Immature natural killer cell (primary cell): ENCODE results near the gene GLIPR2. TPM values are rescaled to one million over a fixed set of nuclear protein-coding genes. Genes with fewer than 3 reads are reported as not detected.
"Not testable (repeated sequence)": the region's sequence is repeated elsewhere in the genome, so short reads cannot be mapped to it uniquely, and the experiment has no call there.

Source experiments
- DNase-seq, 3 donors: peaks; one replicate each; pipeline ENCODE4 v3.0.0; 2022; ENCODE audit warnings: mixed read lengths in 1 of 3
- H3K27ac Mint-ChIP-seq, 6 donors: one replicate each; pipeline ENCODE4 v1.8.0; 2020; ENCODE audit warnings: mixed read lengths in 6 of 6, mild to moderate bottlenecking in 5 of 6, inconsistent platforms in 4 of 6, moderate library complexity in 3 of 6
- H3K27me3 Mint-ChIP-seq, 3 donors: one replicate each; pipeline ENCODE4 v1.8.0; 2020 to 2021; ENCODE audit warnings: low read depth in 3 of 3, mild to moderate bottlenecking in 3 of 3, mixed read lengths in 3 of 3, moderate library complexity in 3 of 3, inconsistent platforms in 1 of 3
- H3K36me3 Mint-ChIP-seq, 3 donors: one replicate each; pipeline ENCODE4 v1.8.0; 2020; ENCODE audit warnings: mixed read lengths in 3 of 3, inconsistent platforms in 2 of 3, mild to moderate bottlenecking in 2 of 3
- H3K4me1 Mint-ChIP-seq, 2 donors: one replicate each; pipeline ENCODE4 v1.8.0; 2020; ENCODE audit warnings: inconsistent platforms in 2 of 2, mild to moderate bottlenecking in 2 of 2, mixed read lengths in 2 of 2, moderate library complexity in 1 of 2
- H3K4me3 Mint-ChIP-seq, 5 donors: one replicate each; pipeline ENCODE4 v1.8.0; 2020; ENCODE audit warnings: mild to moderate bottlenecking in 5 of 5, mixed read lengths in 5 of 5, inconsistent platforms in 3 of 5, moderate library complexity in 3 of 5
- H3K9me3 Mint-ChIP-seq, 6 donors: one replicate each; pipeline ENCODE4 v1.8.0; 2020; ENCODE audit warnings: mild to moderate bottlenecking in 6 of 6, mixed read lengths in 6 of 6, inconsistent platforms in 4 of 6, moderate library complexity in 3 of 6
- polyA plus RNA-seq, 3 donors: library from polyadenylated mRNA; unstranded; fragments of 300-500 nt; fragmentation: Illumina TruSeq; gene quantifications; one replicate each; pipeline ENCODE4 v1.2.3, GENCODE V29; 2021

The GLIPR2 gene
- polyA plus RNA-seq, 3 donors from 2014 or later: 327 to 486 (median 374) TPM

DNA sequence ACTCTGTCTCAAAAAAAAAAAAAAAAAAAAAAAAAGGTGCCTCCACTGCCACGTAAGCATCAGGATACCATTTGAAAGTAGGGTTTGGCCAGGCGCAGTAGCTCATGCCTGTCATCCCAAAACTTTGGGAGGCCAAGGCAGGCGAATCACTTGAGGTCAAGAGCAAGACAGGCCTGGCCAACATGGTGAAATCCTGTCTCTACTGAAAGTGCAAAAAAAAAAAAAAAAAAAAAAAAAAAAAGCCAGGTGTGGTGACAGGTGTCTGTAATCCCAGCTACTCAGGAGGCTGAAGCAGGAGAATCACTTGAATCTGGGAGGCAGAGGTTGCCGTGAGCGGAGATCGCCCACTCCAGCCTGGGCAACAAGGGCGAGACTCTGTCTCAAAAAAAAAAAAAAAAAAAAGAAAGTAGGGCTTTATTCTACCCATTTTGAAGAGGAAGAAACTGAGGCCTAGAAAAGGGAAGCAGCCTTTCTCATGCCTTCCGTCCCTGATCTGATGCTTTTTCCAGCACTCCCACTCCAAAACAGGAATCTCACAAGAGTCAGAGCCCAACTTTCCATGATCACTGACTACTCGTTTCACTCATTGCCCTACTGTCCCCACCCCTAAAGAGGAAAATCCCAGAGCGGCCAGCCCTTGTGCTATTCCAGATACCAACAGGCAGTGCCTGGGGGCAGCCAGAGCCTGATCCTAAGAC lies 16.4 kb downstream of the GLIPR2 start:
- Mint-ChIP-seq H3K4me1 (peaks cover 66 to 68% of the 10 kb centered on the region in 2 donors), H3K27me3 (peaks cover 15 to 16% (median 15%) of the 10 kb centered on the region in 3 donors), H3K9me3 (no peaks in the 10 kb centered on the region), H3K4me3 (peak overlapping the region; percentile 48 to 89 (median 66)), H3K36me3 (peaks cover 18 to 29% (median 18%) of the 10 kb centered on the region in 3 donors), H3K27ac (peak overlapping the region; percentile 51 to 100 (median 93))
- DNase-seq: no peak

DNA sequence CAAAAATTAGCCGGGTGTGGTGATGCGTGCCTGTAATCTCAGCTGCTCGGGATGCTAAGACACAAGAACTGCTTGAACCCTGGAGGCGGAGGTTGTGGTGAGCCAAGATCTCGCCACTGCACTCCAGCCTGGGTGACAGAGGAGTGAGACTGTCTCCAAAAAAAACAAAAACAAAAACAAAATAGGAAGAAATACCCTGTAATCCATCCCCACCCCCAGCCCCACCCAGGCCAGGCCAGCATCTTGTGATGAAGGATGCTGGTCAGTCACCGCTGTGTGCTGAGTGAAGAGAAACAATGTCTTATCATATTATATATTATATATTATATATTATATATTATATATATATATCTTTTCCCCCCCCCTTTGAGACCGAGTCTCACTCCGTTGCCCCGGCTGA lies 17.2 kb downstream of the GLIPR2 start:
- Mint-ChIP-seq H3K36me3 (peaks cover 25 to 37% (median 26%) of the 10 kb centered on the region in 3 donors), H3K4me3 (peak overlapping the region in 4 of 5 donors; percentile 22 to 64 (median 50)), H3K9me3 (no peaks in the 10 kb centered on the region), H3K27me3 (peaks cover 12 to 14% (median 12%) of the 10 kb centered on the region in 3 donors), H3K4me1 (peaks cover 65% of the 10 kb centered on the region in 2 donors), H3K27ac (peak overlapping the region; percentile 51 to 100 (median 93))
- no peak for DNase-seq

- Mint-ChIP-seq H3K4me3 (peak overlapping the region in 3 of 5 donors; percentile 5 to 44 (median 8)), H3K27me3 (peaks cover 11 to 12% (median 12%) of the 10 kb centered on the region in 3 donors), H3K36me3 (peaks cover 28 to 40% (median 33%) of the 10 kb centered on the region in 3 donors), H3K4me1 (peaks cover 61 to 63% of the 10 kb centered on the region in 2 donors), H3K9me3 (no peaks in the 10 kb centered on the region), H3K27ac (peak overlapping the region in 5 of 6 donors; percentile 74 to 96 (median 86))
- DNase-seq: no peak
These were observed 17.9 kb downstream of the GLIPR2 start for GRCh38 chr9:36154331-36154952.

- Mint-ChIP-seq H3K27me3 (peaks cover 11 to 12% (median 12%) of the 10 kb centered on the region in 3 donors), H3K4me3 (no peak overlapping the region), H3K4me1 (peaks cover 50 to 53% of the 10 kb centered on the region in 2 donors), H3K36me3 (peaks cover 32 to 42% (median 38%) of the 10 kb centered on the region in 3 donors), H3K9me3 (no peaks in the 10 kb centered on the region), H3K27ac (peak overlapping the region in 1 of 6 donors; percentile 82)
- no peak for DNase-seq
These were observed 19.6 kb downstream of the GLIPR2 start for GRCh38 chr9:36156116-36156515.

DNA sequence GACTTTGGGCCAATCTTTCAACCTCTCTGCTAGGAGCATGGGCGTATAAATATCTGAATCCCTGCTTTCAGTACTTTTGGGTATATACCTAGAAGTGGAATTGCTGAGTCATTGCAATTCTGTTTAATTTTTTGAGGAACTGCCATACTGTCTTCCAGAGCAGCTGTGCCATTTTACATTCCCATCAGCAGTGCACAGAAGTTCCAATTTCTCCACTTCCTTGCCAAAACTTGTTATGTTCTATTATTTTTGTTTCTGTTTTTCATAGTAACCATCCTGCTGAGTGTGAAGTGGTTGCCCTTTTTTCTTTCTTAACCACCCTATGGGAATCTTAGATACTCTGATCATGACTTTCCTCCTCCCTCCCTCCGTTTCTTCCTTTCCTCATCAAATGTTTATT lies 21.6 kb downstream of the GLIPR2 start:
- Mint-ChIP-seq H3K4me1 (peaks cover 33 to 47% of the 10 kb centered on the region in 2 donors), H3K36me3 (peaks cover 32 to 47% (median 47%) of the 10 kb centered on the region in 3 donors), H3K9me3 (no peaks in the 10 kb centered on the region), H3K27ac (peak overlapping the region in 4 of 6 donors; percentile 3 to 21 (median 7)), H3K27me3 (peaks cover 3 to 6% (median 5%) of the 10 kb centered on the region in 3 donors), H3K4me3 (no peak overlapping the region)
- no peak for DNase-seq

DNA sequence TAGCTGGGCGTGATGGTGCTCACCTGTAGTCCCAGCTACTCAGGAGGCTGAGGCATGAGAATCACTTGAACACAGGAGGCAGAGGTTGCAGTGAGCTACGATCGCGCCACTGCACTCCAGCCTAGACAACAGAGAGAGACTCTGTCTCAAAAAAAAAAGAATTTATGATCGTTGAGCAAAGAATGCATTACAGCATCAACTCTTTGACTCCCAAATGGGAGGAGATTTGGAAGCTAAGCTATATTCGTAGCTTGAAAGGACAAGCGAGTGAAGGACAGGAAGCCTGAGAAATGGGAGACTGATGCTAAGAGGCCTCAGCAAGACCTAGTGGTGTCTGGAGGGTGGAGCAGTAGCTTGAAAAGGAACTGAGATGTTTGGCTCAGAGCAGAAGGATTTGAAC lies 22.4 kb downstream of the GLIPR2 start:
- H3K27ac Mint-ChIP-seq: peak overlapping the region in 4 of 6 donors; percentile 25 to 51 (median 38)
- DNase-seq: no peak
- peaks cover 0 to 5% (median 4%) of the 10 kb centered on the region in 3 donors for H3K27me3 Mint-ChIP-seq
- H3K4me3 Mint-ChIP-seq: no peak overlapping the region
- peaks cover 32 to 44% (median 42%) of the 10 kb centered on the region in 3 donors for H3K36me3 Mint-ChIP-seq
- H3K9me3 Mint-ChIP-seq: no peaks in the 10 kb centered on the region
- peaks cover 29 to 39% of the 10 kb centered on the region in 2 donors for H3K4me1 Mint-ChIP-seq

GRCh38 chr9:36159509-36159908 lies 23.0 kb downstream of the GLIPR2 start:
- Mint-ChIP-seq H3K27ac (peak overlapping the region in 4 of 6 donors; percentile 25 to 58 (median 40)), H3K4me1 (peaks cover 26 to 34% of the 10 kb centered on the region in 2 donors), H3K36me3 (peaks cover 26 to 40% (median 36%) of the 10 kb centered on the region in 3 donors)
- not testable (repeated sequence) for H3K27me3 Mint-ChIP-seq, H3K4me3 Mint-ChIP-seq, DNase-seq, H3K9me3 Mint-ChIP-seq

- peaks cover 23 to 40% (median 36%) of the 10 kb centered on the region in 3 donors for H3K36me3 Mint-ChIP-seq
- not testable (repeated sequence) for H3K4me3 Mint-ChIP-seq, H3K27me3 Mint-ChIP-seq, DNase-seq, H3K9me3 Mint-ChIP-seq
- H3K4me1 Mint-ChIP-seq: peaks cover 22 to 31% of the 10 kb centered on the region in 2 donors
- H3K27ac Mint-ChIP-seq: peak overlapping the region in 4 of 6 donors; percentile 2 to 81 (median 60)
These were observed 23.6 kb downstream of the GLIPR2 start for GRCh38 chr9:36160126-36160525.

DNA sequence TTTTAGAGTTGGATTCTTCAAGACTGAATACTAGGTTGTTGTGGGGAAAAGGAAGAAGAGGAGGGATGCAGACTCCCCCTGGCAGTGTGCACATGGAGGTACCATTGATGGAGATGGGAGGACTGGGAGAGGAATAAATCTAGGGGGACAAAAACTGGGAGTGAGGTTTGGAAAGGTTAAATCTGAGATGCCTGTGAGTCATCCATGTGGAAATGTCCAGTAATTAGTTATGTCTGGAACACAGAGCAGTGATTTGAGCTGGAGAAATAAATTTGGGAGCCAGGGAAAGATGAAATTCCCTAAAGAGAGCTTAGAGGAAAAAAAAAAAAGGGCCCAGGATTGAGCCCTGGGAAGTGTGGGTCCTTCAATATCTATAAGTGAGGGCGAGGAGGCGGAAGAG lies 24.7 kb downstream of the GLIPR2 start:
- no peak overlapping the region for H3K4me3 Mint-ChIP-seq
- no peaks in the 10 kb centered on the region for H3K9me3 Mint-ChIP-seq
- H3K4me1 Mint-ChIP-seq: peaks cover 30 to 35% of the 10 kb centered on the region in 2 donors
- peaks cover 23 to 40% (median 36%) of the 10 kb centered on the region in 3 donors for H3K36me3 Mint-ChIP-seq
- H3K27me3 Mint-ChIP-seq: peaks cover 0 to 6% (median 5%) of the 10 kb centered on the region in 3 donors
- H3K27ac Mint-ChIP-seq: peak overlapping the region; percentile 44 to 86 (median 62)
- no peak for DNase-seq

GRCh38 chr9:36162211-36162738 lies 25.7 kb downstream of the GLIPR2 start:
- Mint-ChIP-seq H3K4me1 (peaks cover 37 to 43% of the 10 kb centered on the region in 2 donors), H3K27me3 (peaks cover 5 to 11% (median 10%) of the 10 kb centered on the region in 3 donors), H3K27ac (peak overlapping the region in 3 of 6 donors; percentile 40 to 74 (median 61)), H3K36me3 (peaks cover 23 to 36% (median 32%) of the 10 kb centered on the region in 3 donors), H3K4me3 (no peak overlapping the region), H3K9me3 (no peaks in the 10 kb centered on the region)
- DNase-seq: no peak

DNA sequence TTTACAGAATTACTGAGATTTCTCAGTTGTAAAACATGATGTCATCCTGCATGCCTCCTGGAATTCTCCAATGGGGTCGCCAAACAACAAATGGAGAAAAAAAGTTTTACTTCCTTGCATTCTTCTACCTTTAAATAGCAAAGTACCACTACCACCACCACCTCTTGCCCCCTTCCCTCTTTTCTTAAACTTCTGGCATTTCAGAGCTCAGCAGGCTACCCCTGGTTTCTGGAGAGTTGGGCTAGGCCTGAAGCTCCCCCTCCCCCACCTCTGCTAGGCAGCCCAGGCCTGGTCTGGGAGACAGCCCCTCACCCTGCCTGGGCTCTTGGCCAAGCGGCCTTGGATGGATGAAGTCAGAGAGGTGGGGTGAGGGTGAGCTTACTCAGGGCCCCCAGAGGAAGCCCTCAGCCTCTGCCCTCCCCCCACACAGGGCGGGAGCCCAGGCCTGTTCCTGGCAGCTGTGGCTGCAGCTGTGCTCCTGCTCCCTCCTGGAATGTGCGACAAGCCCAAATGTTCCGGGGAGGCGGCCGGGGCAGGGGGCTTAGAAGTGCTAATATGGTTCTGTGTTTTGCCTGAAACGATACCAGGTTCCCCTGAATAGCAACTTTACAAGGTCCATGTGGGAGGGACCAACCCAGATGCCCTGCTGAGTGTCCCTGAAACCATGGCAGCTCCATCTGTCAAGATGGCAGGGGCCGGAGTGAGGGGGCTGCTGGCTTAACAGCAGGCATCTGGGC lies 26.7 kb downstream of the GLIPR2 start:
- Mint-ChIP-seq H3K4me3 (no peak overlapping the region), H3K4me1 (peaks cover 37 to 38% of the 10 kb centered on the region in 2 donors), H3K36me3 (peaks cover 21 to 33% (median 27%) of the 10 kb centered on the region in 3 donors), H3K9me3 (no peaks in the 10 kb centered on the region), H3K27ac (peak overlapping the region in 4 of 6 donors; percentile 28 to 77 (median 34)), H3K27me3 (peaks cover 5 to 11% (median 10%) of the 10 kb centered on the region in 3 donors)
- DNase-seq: no peak

GRCh38 chr9:36163786-36164170 lies 27.2 kb downstream of the GLIPR2 start:
- peaks cover 33 to 34% of the 10 kb centered on the region in 2 donors for H3K4me1 Mint-ChIP-seq
- H3K27me3 Mint-ChIP-seq: peaks cover 5 to 11% (median 10%) of the 10 kb centered on the region in 3 donors
- DNase-seq: no peak
- H3K4me3 Mint-ChIP-seq: no peak overlapping the region
- H3K36me3 Mint-ChIP-seq: peaks cover 15 to 28% (median 23%) of the 10 kb centered on the region in 3 donors
- no peaks in the 10 kb centered on the region for H3K9me3 Mint-ChIP-seq
- H3K27ac Mint-ChIP-seq: peak overlapping the region in 4 of 6 donors; percentile 15 to 77 (median 58)

GRCh38 chr9:36164372-36164771 lies 27.8 kb downstream of the GLIPR2 start:
- H3K27me3 Mint-ChIP-seq: peaks cover 5 to 13% (median 10%) of the 10 kb centered on the region in 3 donors
- H3K36me3 Mint-ChIP-seq: peaks cover 9 to 22% (median 21%) of the 10 kb centered on the region in 3 donors
- no peak for DNase-seq
- H3K9me3 Mint-ChIP-seq: no peaks in the 10 kb centered on the region
- H3K27ac Mint-ChIP-seq: peak overlapping the region in 5 of 6 donors; percentile 15 to 77 (median 55)
- peak overlapping the region in 1 of 5 donors; percentile 24 for H3K4me3 Mint-ChIP-seq
- peaks cover 29 to 31% of the 10 kb centered on the region in 2 donors for H3K4me1 Mint-ChIP-seq
